PC-3 (cell line): ENCODE measurements around the gene DNM1L. TPM values are rescaled to one million over a fixed set of nuclear protein-coding genes. Genes with fewer than 3 reads are reported as not detected.

ENCODE experiments used
- ATAC-seq: fragments of 200-7000 bp; cut with Tn5 transposase; 2 replicates; pipeline ENCODE4 v1.9.1; 2020; ENCODE audit warnings: mild to moderate bottlenecking, moderate library complexity
- BruUV-seq: library from RNA; stranded (reverse); fragments of 400-500 nt; replicated peaks from 2 replicates; lab custom pipeline; 2021; lab: Mats Ljungman, UMichigan
- CTCF ChIA-PET: fragments of 300-600 bp; sonication (Branson Sonifier 250); formaldehyde crosslinking; loops from one replicate; lab custom pipeline; 2022; ENCODE audit warnings: antibody characterized with exemption; lab: Charles Lee
- POLR2A ChIA-PET: fragments of 300-600 bp; sonication (Branson Sonifier 250); formaldehyde crosslinking; loops from one replicate; lab custom pipeline; 2022; ENCODE audit warnings: antibody characterized with exemption; ENCODE audit not compliant: unreplicated experiment; lab: Charles Lee
- DNase-seq: peaks from one replicate; pipeline ENCODE4 v3.0.0-alpha.2; 2015
- H2AFZ ChIP-seq: fragments of 300-600 bp; sonication (generic); 2 replicates; pipeline ENCODE4 v1.6.0; 2016; ENCODE audit warnings: antibody characterized with exemption, low read length
- H3F3A ChIP-seq: fragments of 300-600 bp; sonication (generic); one replicate; pipeline ENCODE4 v1.6.0; 2017; ENCODE audit warnings: antibody characterized with exemption, low read length, control low read depth, mild to moderate bottlenecking; ENCODE audit not compliant: unreplicated experiment
- H3K27ac ChIP-seq: fragments of 300-600 bp; sonication (generic); 2 replicates; pipeline ENCODE4 v1.5.1; 2016; ENCODE audit warnings: mild to moderate bottlenecking, low read length
- H3K27me3 ChIP-seq: fragments of 300-600 bp; sonication (generic); 2 replicates; pipeline ENCODE4 v1.6.1; 2016; ENCODE audit warnings: low read length, mixed read lengths
- H3K36me3 ChIP-seq: fragments of 300-600 bp; sonication (generic); 2 replicates; pipeline ENCODE4 v1.6.1; 2016; ENCODE audit warnings: low read depth, mixed run types, low read length, mixed read lengths
- H3K4me1 ChIP-seq: fragments of 300-600 bp; sonication (generic); 2 replicates; pipeline ENCODE4 v1.5.1; 2016; ENCODE audit warnings: low read length; ENCODE audit not compliant: insufficient read depth
- H3K4me2 ChIP-seq: fragments of 300-600 bp; sonication (generic); 2 replicates; pipeline ENCODE4 v1.6.0; 2016; ENCODE audit warnings: low read length
- H3K4me3 ChIP-seq: fragments of 300-600 bp; sonication (generic); 2 replicates; pipeline ENCODE4 v1.5.1; 2016; ENCODE audit warnings: mild to moderate bottlenecking, low read length, mixed read lengths
- H3K79me2 ChIP-seq: fragments of 300-600 bp; sonication (generic); 2 replicates; pipeline ENCODE4 v1.6.1; 2017; ENCODE audit warnings: low read length, mixed read lengths
- H3K9ac ChIP-seq: fragments of 300-600 bp; sonication (generic); 2 replicates; pipeline ENCODE4 v1.6.0; 2016; ENCODE audit warnings: mild to moderate bottlenecking, low read length
- H3K9me2 ChIP-seq: fragments of 300-600 bp; sonication (generic); replicated peaks from 2 replicates; pipeline ENCODE4 v1.6.1; 2016; ENCODE audit warnings: mixed run types, low read length, mixed read lengths
- H3K9me3 ChIP-seq: fragments of 300-600 bp; sonication (generic); 2 replicates; pipeline ENCODE4 v1.6.1; 2016; ENCODE audit warnings: low read length, mixed read lengths
- H4K20me1 ChIP-seq: fragments of 300-600 bp; sonication (generic); 2 replicates; pipeline ENCODE4 v1.6.1; 2016; ENCODE audit warnings: low read length, mixed read lengths
- EZH2 ChIP-seq: fragments of 300-600 bp; sonication (generic); IDR thresholded peaks from one replicate; pipeline ENCODE4 v1.6.1; 2017; ENCODE audit warnings: antibody characterized with exemption, mild to moderate bottlenecking, low read length; ENCODE audit not compliant: unreplicated experiment
- EZH2phosphoT487 ChIP-seq: fragments of 300-600 bp; sonication (generic); IDR thresholded peaks from 2 replicates; pipeline ENCODE4 v1.6.1; 2018; ENCODE audit warnings: mild to moderate bottlenecking, antibody characterized with exemption, low read length, borderline replicate concordance
- intact Hi-C: fragments of 100-400 bp; cut with micrococcal nuclease; formaldehyde crosslinking; loops from 2 replicates; pipeline ENCODE4 v1.9.0; 2023
- total RNA-seq: library from RNA; depleted of rRNA; stranded (reverse); fragments of >200 nt; gene quantifications from 2 replicates; pipeline ENCODE4 v1.2.3, GENCODE V29; 2014
- TF ChIP-seq, protein P1 (sequence below): fragments of 300-600 bp; sonication (generic); conservative IDR thresholded peaks from 2 replicates; pipeline ENCODE4 v1.5.1; 2017; ENCODE audit warnings: antibody characterized with exemption, low read depth, mild to moderate bottlenecking, low read length

Gene DNM1L
- total RNA-seq, 1 experiment from 2014 or later: 38.7 TPM

DNA sequence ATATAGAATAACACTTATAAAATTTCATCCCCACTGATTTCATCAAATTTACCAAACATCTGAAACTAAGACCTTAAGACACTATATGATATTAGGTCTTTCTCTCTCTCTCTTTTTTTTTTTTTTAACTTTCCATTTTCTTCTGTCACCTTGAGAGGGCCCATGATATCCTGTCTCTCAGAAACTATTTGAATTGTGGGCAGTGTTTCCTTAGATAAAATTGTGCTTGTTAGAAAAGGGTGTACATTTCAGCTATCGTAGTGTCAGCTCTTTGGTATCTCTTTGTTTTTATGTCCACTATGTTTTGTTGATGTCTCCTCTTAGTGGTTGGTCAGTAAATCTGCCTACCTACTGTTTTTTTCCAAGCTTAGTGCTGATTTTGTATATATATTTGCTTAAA is 23.8 kb downstream of the DNM1L start:
- no peaks in the 10 kb centered on the region; the same call in 1 of the 2 replicates for H3K36me3 ChIP-seq
- H3F3A ChIP-seq: no peaks in the 10 kb centered on the region
- no peak overlapping the region for H3K4me3 ChIP-seq
- H4K20me1 ChIP-seq: no peaks in the 10 kb centered on the region
- no peaks in the 10 kb centered on the region for H3K27me3 ChIP-seq
- no peak overlapping the region for H3K4me2 ChIP-seq
- H3K9me3 ChIP-seq: no peaks in the 10 kb centered on the region
- POLR2A ChIA-PET: no interaction called here
- no peak overlapping the region for H2AFZ ChIP-seq
- TF ChIP-seq EZH2 (no peak), EZH2phosphoT487 (no peak)
- TF ChIP-seq, protein P1, sequence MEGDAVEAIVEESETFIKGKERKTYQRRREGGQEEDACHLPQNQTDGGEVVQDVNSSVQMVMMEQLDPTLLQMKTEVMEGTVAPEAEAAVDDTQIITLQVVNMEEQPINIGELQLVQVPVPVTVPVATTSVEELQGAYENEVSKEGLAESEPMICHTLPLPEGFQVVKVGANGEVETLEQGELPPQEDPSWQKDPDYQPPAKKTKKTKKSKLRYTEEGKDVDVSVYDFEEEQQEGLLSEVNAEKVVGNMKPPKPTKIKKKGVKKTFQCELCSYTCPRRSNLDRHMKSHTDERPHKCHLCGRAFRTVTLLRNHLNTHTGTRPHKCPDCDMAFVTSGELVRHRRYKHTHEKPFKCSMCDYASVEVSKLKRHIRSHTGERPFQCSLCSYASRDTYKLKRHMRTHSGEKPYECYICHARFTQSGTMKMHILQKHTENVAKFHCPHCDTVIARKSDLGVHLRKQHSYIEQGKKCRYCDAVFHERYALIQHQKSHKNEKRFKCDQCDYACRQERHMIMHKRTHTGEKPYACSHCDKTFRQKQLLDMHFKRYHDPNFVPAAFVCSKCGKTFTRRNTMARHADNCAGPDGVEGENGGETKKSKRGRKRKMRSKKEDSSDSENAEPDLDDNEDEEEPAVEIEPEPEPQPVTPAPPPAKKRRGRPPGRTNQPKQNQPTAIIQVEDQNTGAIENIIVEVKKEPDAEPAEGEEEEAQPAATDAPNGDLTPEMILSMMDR: no peak
- H3K9me2 ChIP-seq: no peaks in the 10 kb centered on the region
- TSS peak; percentile 22 for BruUV-seq
- H3K4me1 ChIP-seq: no peaks in the 10 kb centered on the region
- intact Hi-C loops: no loop called here
- no peak for DNase-seq
- no peak for ATAC-seq
- no peak overlapping the region for H3K27ac ChIP-seq
- no peak overlapping the region for H3K9ac ChIP-seq
- CTCF ChIA-PET: no interaction called here
- H3K79me2 ChIP-seq: peaks cover 15% of the 10 kb centered on the region

DNA sequence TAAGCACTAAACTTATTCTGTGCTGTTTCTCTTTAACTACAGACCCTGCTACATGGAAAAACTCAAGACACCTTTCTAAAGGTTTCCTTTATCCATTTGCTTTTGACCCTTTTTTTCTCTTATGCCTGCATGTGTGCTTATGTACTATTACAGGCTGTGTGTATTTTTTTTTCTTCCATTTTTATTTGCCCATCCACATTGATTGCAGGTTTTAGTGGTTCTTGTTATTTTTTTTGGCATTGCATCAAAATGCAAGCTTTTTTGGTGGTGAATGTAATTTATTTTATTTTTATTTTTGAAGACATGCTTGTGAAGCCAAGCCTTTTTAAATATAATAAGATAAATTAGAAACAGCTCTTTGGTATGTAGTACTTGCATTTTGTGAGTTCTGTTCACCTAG is 26.7 kb downstream of the DNM1L start:
- Histone ChIP-seq H3K36me3 (no peaks in the 10 kb centered on the region; the same call in 1 of the 2 replicates), H3K9me2 (no peaks in the 10 kb centered on the region), H3F3A (no peaks in the 10 kb centered on the region), H3K4me3 (no peak overlapping the region), H3K27me3 (no peaks in the 10 kb centered on the region), H3K9me3 (no peaks in the 10 kb centered on the region), H3K4me2 (no peak overlapping the region), H3K9ac (no peak overlapping the region), H3K4me1 (no peaks in the 10 kb centered on the region), H2AFZ (no peak overlapping the region), H3K27ac (no peak overlapping the region), H3K79me2 (no peaks in the 10 kb centered on the region), H4K20me1 (no peaks in the 10 kb centered on the region; the same call in 1 of the 2 replicates)
- DNase-seq: no peak
- ChIA-PET CTCF (no interaction called here), POLR2A (no interaction called here)
- no peak for ATAC-seq
- no peak for TF ChIP-seq EZH2
- TF ChIP-seq, protein P1: no peak
- BruUV-seq: no TSS peak
- intact Hi-C loops: no loop called here

- POLR2A ChIA-PET: no interaction called here
- H3K27ac ChIP-seq: no peak overlapping the region
Observed at GRCh38 chr12:32706335-32707024, 27.4 kb downstream of the DNM1L start.

More at GRCh38 chr12:32706335-32707024, 27.4 kb downstream of the DNM1L start:
- Histone ChIP-seq H3K9ac (no peak overlapping the region), H3K27me3 (no peaks in the 10 kb centered on the region), H3F3A (no peaks in the 10 kb centered on the region), H3K4me3 (no peak overlapping the region), H3K4me2 (no peak overlapping the region), H3K9me2 (no peaks in the 10 kb centered on the region), H4K20me1 (no peaks in the 10 kb centered on the region; the same call in 1 of the 2 replicates), H3K79me2 (no peaks in the 10 kb centered on the region), H3K4me1 (no peaks in the 10 kb centered on the region), H3K36me3 (peaks cover 5% of the 10 kb centered on the region; the same call in 1 of the 2 replicates), H2AFZ (no peak overlapping the region), H3K9me3 (no peaks in the 10 kb centered on the region)
- TF ChIP-seq, protein P1: no peak
- TF ChIP-seq EZH2 (no peak), EZH2phosphoT487 (no peak)
- DNase-seq (no peak), ATAC-seq (no peak)
- no TSS peak for BruUV-seq
- CTCF ChIA-PET: no interaction called here
- intact Hi-C loops: no loop called here
